ENCODE measurements around the gene TAOK3. TPM values are rescaled to one million over a fixed set of nuclear protein-coding genes. Genes with fewer than 3 reads are reported as not detected.

The TAOK3 gene
- total RNA-seq, 4 donors from 2014 or later, result 34.6 to 44.9 (median 39.6) TPM

GRCh38 chr12:118398524-118398923 is 25.8 kb upstream of the TAOK3 start:
- H3K27me3 ChIP-seq, result no peaks in the 10 kb centered on the region
- 75% methylated on average over 2 of the region's 2 CpGs for WGBS
- no peak for DNase-seq (ENCODE audit: extremely low spot score)
- intact Hi-C loops (cut with DNase I), result no loop called here
- H3K4me1 ChIP-seq, result peaks cover 0 to 24% (median 21%) of the 10 kb centered on the region in 4 donors
- TF ChIP-seq POLR2AphosphoS5 (IDR thresholded peaks at IDR 0.05), result no peak
- no peak for TF ChIP-seq CTCF (IDR thresholded peaks at IDR 0.05)
- TF ChIP-seq EP300 (IDR thresholded peaks at IDR 0.05), result no peak
- TF ChIP-seq POLR2A (IDR thresholded peaks at IDR 0.05; ENCODE audit: low read depth), result no peak
- H3K4me3 ChIP-seq, result no peak overlapping the region
- peak overlapping the region in 3 of 4 donors; percentile 33 to 59 (median 50) for H3K27ac ChIP-seq (replicated peaks in 1 of 4)
- peaks cover 43 to 97% (median 77%) of the 10 kb centered on the region in 4 donors for H3K36me3 ChIP-seq
- no peaks in the 10 kb centered on the region for H3K9me3 ChIP-seq

GRCh38 chr12:118397708-118398440 is 25.2 kb upstream of the TAOK3 start:
- intact Hi-C loops (cut with DNase I), result no loop called here
- Histone ChIP-seq H3K36me3 (peaks cover 39 to 97% (median 76%) of the 10 kb centered on the region in 4 donors), H3K4me1 (peaks cover 0 to 24% (median 21%) of the 10 kb centered on the region in 4 donors), H3K4me3 (no peak overlapping the region), H3K9me3 (no peaks in the 10 kb centered on the region), H3K27me3 (no peaks in the 10 kb centered on the region), H3K27ac (replicated peaks in 1 of 4) (peak overlapping the region; percentile 9 to 59 (median 42))
- DNase-seq (ENCODE audit: extremely low spot score), result no peak
- TF ChIP-seq POLR2AphosphoS5 (IDR thresholded peaks at IDR 0.05) (peak in 1 of 2 donors; percentile 46), CTCF (IDR thresholded peaks at IDR 0.05) (no peak)
- 58% methylated on average over 10 of the region's 10 CpGs for WGBS

- Histone ChIP-seq H3K27me3 (no peaks in the 10 kb centered on the region), H3K36me3 (peaks cover 49 to 99% (median 96%) of the 10 kb centered on the region in 4 donors), H3K9me3 (no peaks in the 10 kb centered on the region), H3K4me3 (no peak overlapping the region), H3K27ac (replicated peaks in 1 of 4) (peak overlapping the region in 3 of 4 donors; percentile 19 to 50 (median 32)), H3K4me1 (peaks cover 3 to 11% (median 8%) of the 10 kb centered on the region in 4 donors)
- 64% methylated on average over 1 of the region's 1 CpG for WGBS
- intact Hi-C loops (cut with DNase I), result no loop called here
- DNase-seq (ENCODE audit: extremely low spot score), result no peak
- no peak for TF ChIP-seq CTCF (IDR thresholded peaks at IDR 0.05)
- no peak for TF ChIP-seq POLR2A (IDR thresholded peaks at IDR 0.05; ENCODE audit: low read depth)
- TF ChIP-seq POLR2AphosphoS5 (IDR thresholded peaks at IDR 0.05), result no peak
- TF ChIP-seq EP300 (IDR thresholded peaks at IDR 0.05), result no peak
Observed at GRCh38 chr12:118391836-118392235, 19.1 kb upstream of the TAOK3 start.

GRCh38 chr12:118391424-118391823 is 18.7 kb upstream of the TAOK3 start:
- Histone ChIP-seq H3K36me3 (peaks cover 52 to 99% (median 96%) of the 10 kb centered on the region in 4 donors), H3K4me3 (no peak overlapping the region), H3K27me3 (no peaks in the 10 kb centered on the region), H3K27ac (replicated peaks in 1 of 4) (peak overlapping the region in 3 of 4 donors; percentile 19 to 50 (median 32)), H3K4me1 (peaks cover 3 to 11% (median 8%) of the 10 kb centered on the region in 4 donors), H3K9me3 (no peaks in the 10 kb centered on the region)
- 78% methylated on average over 2 of the region's 2 CpGs for WGBS
- TF ChIP-seq POLR2A (IDR thresholded peaks at IDR 0.05; ENCODE audit: low read depth) (no peak), POLR2AphosphoS5 (IDR thresholded peaks at IDR 0.05) (no peak), EP300 (IDR thresholded peaks at IDR 0.05) (no peak), CTCF (IDR thresholded peaks at IDR 0.05) (no peak)
- intact Hi-C loops (cut with DNase I), result no loop called here
- DNase-seq (ENCODE audit: extremely low spot score), result no peak

All from esophagus muscularis mucosa (tissue), 4 donors.